HEK293T (cell line): ENCODE measurements around the gene ZBTB12.

Experiments
- CTCF ChIA-PET: fragments of 350-600 bp; formaldehyde crosslinking; extraction: SDS; loops from one replicate; lab custom pipeline; 2021; ENCODE audit warnings: antibody characterized with exemption, inconsistent platforms; lab: Yijun Ruan, JAX
- POLR2A ChIA-PET: fragments of 350-600 bp; formaldehyde crosslinking; extraction: SDS; loops from one replicate; lab custom pipeline; 2020; ENCODE audit warnings: antibody characterized with exemption, inconsistent platforms; lab: Yijun Ruan, JAX
- DNase-seq: peaks from one replicate; pipeline ENCODE4 v3.0.0; 2012; ENCODE audit warnings: mixed read lengths; ENCODE audit errors: extremely low spot score
- ARNT ChIP-seq: fragments of 450-650 bp; IDR thresholded peaks from 2 replicates; pipeline ENCODE4 v1.6.1; 2017; ENCODE audit warnings: mild to moderate bottlenecking
- BHLHE40 ChIP-seq: fragments of 450-650 bp; IDR thresholded peaks from 2 replicates; pipeline ENCODE4 v1.6.1; 2016; ENCODE audit warnings: mild to moderate bottlenecking, moderate library complexity, borderline replicate concordance
- CTBP1 ChIP-seq: fragments of 450-650 bp; IDR thresholded peaks from 2 replicates; pipeline ENCODE4 v1.6.1; 2016; ENCODE audit warnings: borderline replicate concordance
- ELF4 ChIP-seq: fragments of 450-650 bp; IDR thresholded peaks from 2 replicates; pipeline ENCODE4 v1.6.1; 2017; ENCODE audit warnings: antibody characterized with exemption
- FOXA1 ChIP-seq: fragments of 450-650 bp; IDR thresholded peaks from 2 replicates; pipeline ENCODE4 v1.6.1; 2016; ENCODE audit warnings: mild to moderate bottlenecking
- FOXK2 ChIP-seq: fragments of 450-650 bp; IDR thresholded peaks from 2 replicates; pipeline ENCODE4 v1.6.1; 2016; ENCODE audit warnings: mild to moderate bottlenecking
- FOXM1 ChIP-seq: fragments of 450-650 bp; IDR thresholded peaks from 2 replicates; pipeline ENCODE4 v1.6.1; 2017; ENCODE audit warnings: mild to moderate bottlenecking, borderline replicate concordance
- HDGF ChIP-seq: fragments of 450-650 bp; IDR thresholded peaks from 2 replicates; pipeline ENCODE4 v1.6.1; 2017; ENCODE audit warnings: antibody characterized with exemption, borderline replicate concordance
- L3MBTL2 ChIP-seq: fragments of 450-650 bp; conservative IDR thresholded peaks from 2 replicates; pipeline ENCODE4 v1.6.1; 2016; ENCODE audit warnings: mild to moderate bottlenecking
- LEF1 ChIP-seq: fragments of 450-650 bp; IDR thresholded peaks from 2 replicates; pipeline ENCODE4 v1.6.1; 2017; ENCODE audit warnings: mild to moderate bottlenecking, borderline replicate concordance
- NFRKB ChIP-seq: fragments of 450-650 bp; IDR thresholded peaks from 2 replicates; pipeline ENCODE4 v1.6.1; 2016; ENCODE audit warnings: mild to moderate bottlenecking, moderate library complexity
- SP1 ChIP-seq: fragments of 450-650 bp; IDR thresholded peaks from 2 replicates; pipeline ENCODE4 v1.6.1; 2017
- SUZ12 ChIP-seq: fragments of 450-650 bp; IDR thresholded peaks from 2 replicates; pipeline ENCODE4 v1.6.1; 2016; ENCODE audit warnings: mild to moderate bottlenecking
- TARDBP ChIP-seq: fragments of 450-650 bp; IDR thresholded peaks from 2 replicates; pipeline ENCODE4 v1.6.1; 2016
- ZNF384 ChIP-seq: fragments of 450-650 bp; IDR thresholded peaks from 2 replicates; pipeline ENCODE4 v1.6.1; 2016
- TF ChIP-seq, protein P1 (sequence below): fragments of 450-650 bp; IDR thresholded peaks from 2 replicates; pipeline ENCODE4 v1.6.1; 2016

ZBTB12 gene

DNA sequence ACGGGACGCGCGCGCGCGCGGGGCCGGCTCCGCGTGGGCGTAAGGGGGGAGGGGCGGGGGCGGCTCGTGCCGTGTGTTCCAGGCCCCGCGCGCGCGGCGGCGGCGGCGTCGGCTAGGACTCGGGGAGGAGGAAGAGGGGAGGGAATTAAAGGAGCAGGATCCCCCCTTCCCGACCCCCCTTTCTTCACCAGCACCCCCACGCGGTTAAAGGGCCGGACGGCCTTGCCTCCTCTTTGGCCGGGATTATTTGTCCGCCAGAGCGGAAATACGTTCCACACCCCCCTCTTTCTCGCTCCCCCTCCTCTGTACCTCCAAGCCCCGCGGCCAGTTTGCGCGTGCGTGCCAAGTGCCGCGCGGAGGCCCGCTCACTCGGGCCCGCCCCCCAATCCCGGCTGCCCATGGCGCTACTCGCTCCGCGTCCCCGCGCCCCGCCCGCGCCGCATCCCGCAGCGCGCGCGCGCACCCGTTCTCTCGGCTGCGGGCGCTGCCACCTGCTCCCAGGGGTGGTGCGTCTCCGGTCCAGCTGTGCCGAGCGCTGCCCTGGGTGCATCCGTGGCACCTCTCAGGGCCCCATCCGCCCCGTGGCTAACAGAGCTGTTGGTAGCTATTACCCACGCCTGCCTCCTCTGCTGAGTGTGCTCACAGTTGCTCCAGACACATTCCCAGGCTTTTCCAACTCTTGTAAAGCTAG is at the start of gene ZBTB12:
Gene ZBTB12, minus strand, starts transcription at position 134 of the 691 bp plus-strand sequence. CDS start 781 bp downstream, outside the sequence.
- ChIA-PET CTCF (interaction anchor here (0.7 kb wide), 1 partner anchor 50 kb away, joined by 4 read pairs; no protein-coding TSS in a partner anchor), POLR2A (interaction anchor here (1.0 to 2.8 kb wide), 8 partner anchors 10 to 75 kb away, joined by 3 to 16 read pairs (median 6); partner anchors contain the start of genes DXO, HSPA1B, NELFE and NEU1)
- DNase-seq, result peak; percentile 87
- no peak for TF ChIP-seq LEF1
- no peak for TF ChIP-seq HDGF
- no peak for TF ChIP-seq L3MBTL2
- no peak for TF ChIP-seq FOXA1
- no peak for TF ChIP-seq TARDBP
- no peak for TF ChIP-seq SUZ12
- TF ChIP-seq FOXK2, result no peak
- TF ChIP-seq ZNF384, result no peak
- no peak for TF ChIP-seq SP1
- no peak for TF ChIP-seq FOXM1
- TF ChIP-seq NFRKB, result no peak

- no peak for DNase-seq
- CTCF ChIA-PET, result no interaction called here
- TF ChIP-seq LEF1, result no peak
- no peak for TF ChIP-seq HDGF
- no peak for TF ChIP-seq L3MBTL2
- TF ChIP-seq ELF4, result no peak
- TF ChIP-seq FOXK2, result no peak
- no peak for TF ChIP-seq ARNT
- TF ChIP-seq ZNF384, result no peak
- TF ChIP-seq FOXA1, result no peak
- no peak for TF ChIP-seq SUZ12
- no peak for TF ChIP-seq SP1
- TF ChIP-seq FOXM1, result no peak
- TF ChIP-seq TARDBP, result no peak
- TF ChIP-seq BHLHE40, result no peak
- TF ChIP-seq, protein P1, sequence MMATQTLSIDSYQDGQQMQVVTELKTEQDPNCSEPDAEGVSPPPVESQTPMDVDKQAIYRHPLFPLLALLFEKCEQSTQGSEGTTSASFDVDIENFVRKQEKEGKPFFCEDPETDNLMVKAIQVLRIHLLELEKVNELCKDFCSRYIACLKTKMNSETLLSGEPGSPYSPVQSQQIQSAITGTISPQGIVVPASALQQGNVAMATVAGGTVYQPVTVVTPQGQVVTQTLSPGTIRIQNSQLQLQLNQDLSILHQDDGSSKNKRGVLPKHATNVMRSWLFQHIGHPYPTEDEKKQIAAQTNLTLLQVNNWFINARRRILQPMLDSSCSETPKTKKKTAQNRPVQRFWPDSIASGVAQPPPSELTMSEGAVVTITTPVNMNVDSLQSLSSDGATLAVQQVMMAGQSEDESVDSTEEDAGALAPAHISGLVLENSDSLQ, result no peak
- TF ChIP-seq CTBP1, result no peak
- no peak for TF ChIP-seq NFRKB
- POLR2A ChIA-PET, result interaction anchor here (0.8 to 3.2 kb wide), 5 partner anchors 9 to 403 kb away, joined by 3 to 16 read pairs (median 3); partner anchors contain the start of genes NELFE, NFKBIL1, SKIC2 and VARS1
Observed at GRCh38 chr6:31949926-31950548, 48.2 kb upstream of the ZBTB12 start.

GRCh38 chr6:31948753-31949413 is 47.0 kb upstream of the ZBTB12 start:
- ChIA-PET CTCF (no interaction called here), POLR2A (interaction anchor here (0.8 to 3.2 kb wide), 4 partner anchors 9 to 402 kb away, joined by 3 to 11 read pairs (median 3); partner anchors contain the start of gene NFKBIL1)
- TF ChIP-seq L3MBTL2, result no peak
- no peak for TF ChIP-seq ELF4
- TF ChIP-seq SP1, result no peak
- no peak for TF ChIP-seq FOXA1
- TF ChIP-seq TARDBP, result no peak
- no peak for TF ChIP-seq LEF1
- TF ChIP-seq FOXK2, result no peak
- no peak for TF ChIP-seq ZNF384
- TF ChIP-seq FOXM1, result no peak
- TF ChIP-seq ARNT, result no peak
- TF ChIP-seq NFRKB, result no peak
- TF ChIP-seq, protein P1, result no peak
- TF ChIP-seq SUZ12, result no peak
- TF ChIP-seq BHLHE40, result no peak
- TF ChIP-seq HDGF, result no peak
- TF ChIP-seq CTBP1, result no peak
- no peak for DNase-seq

DNA sequence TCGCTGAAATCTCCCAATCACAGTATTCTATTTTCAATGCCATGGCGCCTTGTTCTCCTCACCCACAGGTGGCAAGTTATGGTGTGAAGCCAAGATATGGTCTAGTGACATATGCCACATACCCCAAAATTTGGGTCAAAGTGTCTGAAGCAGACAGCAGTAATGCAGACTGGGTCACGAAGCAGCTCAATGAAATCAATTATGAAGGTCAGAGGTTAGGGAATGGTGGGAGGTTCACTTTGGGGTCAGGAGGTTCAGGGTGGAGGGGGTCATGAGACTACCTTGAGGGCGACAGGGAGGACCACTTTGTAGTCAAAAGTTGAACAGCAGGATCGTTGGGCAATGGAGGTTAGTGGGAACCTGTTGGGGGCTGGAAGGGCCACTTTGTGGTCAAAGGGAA is 46.4 kb upstream of the ZBTB12 start:
- ChIA-PET CTCF (interaction anchor here (0.6 kb wide), 1 partner anchor 11 kb away, joined by 3 read pairs; no protein-coding TSS in a partner anchor), POLR2A (interaction anchor here (1.1 to 3.2 kb wide), 2 partner anchors 8 to 10 kb away, joined by 3 to 11 read pairs; no protein-coding TSS in a partner anchor)
- DNase-seq, result no peak
- TF ChIP-seq SUZ12 (no peak), FOXA1 (no peak), ARNT (no peak), FOXM1 (no peak), LEF1 (no peak)

DNA sequence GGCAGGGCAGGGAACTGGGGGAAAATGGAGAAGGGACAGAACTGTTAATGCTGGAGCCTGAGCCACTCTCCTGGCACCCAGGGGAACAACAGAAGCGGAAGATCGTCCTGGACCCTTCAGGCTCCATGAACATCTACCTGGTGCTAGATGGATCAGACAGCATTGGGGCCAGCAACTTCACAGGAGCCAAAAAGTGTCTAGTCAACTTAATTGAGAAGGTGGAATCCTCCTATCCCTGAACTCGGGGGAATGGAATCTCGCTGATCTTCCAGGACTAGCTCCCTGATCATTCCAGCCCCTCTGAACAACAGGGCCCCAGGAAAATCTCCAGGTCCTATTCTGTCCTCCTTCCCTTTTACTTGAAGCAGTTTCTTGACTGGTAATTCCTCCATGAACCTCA is 46.0 kb upstream of the ZBTB12 start:
- no peak for DNase-seq
- CTCF ChIA-PET, result interaction anchor here (0.6 kb wide), 1 partner anchor 11 kb away, joined by 3 read pairs; no protein-coding TSS in a partner anchor
- POLR2A ChIA-PET, result interaction anchor here (3.2 kb wide), 1 partner anchor 8 kb away, joined by 11 read pairs; no protein-coding TSS in a partner anchor
- TF ChIP-seq NFRKB (no peak), BHLHE40 (no peak), L3MBTL2 (no peak), FOXA1 (no peak), ZNF384 (no peak), LEF1 (no peak), HDGF (no peak), TARDBP (no peak), SUZ12 (no peak), ELF4 (no peak), CTBP1 (no peak), ARNT (no peak), FOXK2 (no peak), SP1 (no peak), FOXM1 (no peak)
- TF ChIP-seq, protein P1, result no peak
